ENCODE measurements around the gene MYH11. TPM values are rescaled to one million over a fixed set of nuclear protein-coding genes. Genes with fewer than 3 reads are reported as not detected.

The MYH11 gene
- polyA plus RNA-seq, 3 donors, result 0.06 TPM; not detected in 2

GRCh38 chr16:15775663-15776304, 81.0 kb downstream of the MYH11 start:
- Histone ChIP-seq H2AFZ (ENCODE audit: insufficient read depth, low read depth, low read length, poor library complexity, severe bottlenecking) (no peak overlapping the region), H3K4me2 (replicated peaks; ENCODE audit: extremely low read depth, low read length, poor library complexity, severe bottlenecking) (no peak overlapping the region), H3K4me1 (ENCODE audit: control insufficient read depth in 1 of 2, insufficient read depth in 2 of 2, low read length in 2 of 2) (no peaks in the 10 kb centered on the region), H3K27ac (ENCODE audit: low read depth in 1 of 2, low read length in 2 of 2) (no peak overlapping the region), H3K9me3 (replicated peaks in 1 of 2; ENCODE audit: control insufficient read depth in 1 of 2, insufficient read depth in 1 of 2, low read length in 2 of 2) (no peaks in the 10 kb centered on the region), H3K36me3 (replicated peaks in 1 of 2; ENCODE audit: control insufficient read depth in 1 of 2, insufficient read depth in 2 of 2, low read length in 2 of 2) (no peaks in the 10 kb centered on the region), H3K27me3 (ENCODE audit: control insufficient read depth in 2 of 2, insufficient read depth in 2 of 2, low read length in 2 of 2) (peaks cover 0 to 2% of the 10 kb centered on the region in 2 donors), H3K79me2 (ENCODE audit: insufficient read depth, low read length) (no peaks in the 10 kb centered on the region), H3K9ac (ENCODE audit: insufficient read depth, low read length, poor library complexity, severe bottlenecking) (no peak overlapping the region), H4K20me1 (ENCODE audit: insufficient read depth, low read length) (no peaks in the 10 kb centered on the region), H3K4me3 (replicated peaks in 1 of 3; ENCODE audit: low read depth in 2 of 3, low read length in 3 of 3) (no peak overlapping the region)
- peaks cover 2 to 6% (median 4%) of the 10 kb centered on the region in 3 donors for H3K27me3 Mint-ChIP-seq (ENCODE audit: low read depth in 3 of 3)
- no peak overlapping the region for H3K4me3 Mint-ChIP-seq
- no peaks in the 10 kb centered on the region for H3K9me3 Mint-ChIP-seq
- no CpG with 5 or more reads among the region's 7 CpGs for WGBS (ENCODE audit: insufficient coverage)
- H3K27ac Mint-ChIP-seq, result peak overlapping the region in 1 of 7 donors; percentile 12
- H3K4me1 Mint-ChIP-seq, result no peaks in the 10 kb centered on the region
- TF ChIP-seq, protein P1, sequence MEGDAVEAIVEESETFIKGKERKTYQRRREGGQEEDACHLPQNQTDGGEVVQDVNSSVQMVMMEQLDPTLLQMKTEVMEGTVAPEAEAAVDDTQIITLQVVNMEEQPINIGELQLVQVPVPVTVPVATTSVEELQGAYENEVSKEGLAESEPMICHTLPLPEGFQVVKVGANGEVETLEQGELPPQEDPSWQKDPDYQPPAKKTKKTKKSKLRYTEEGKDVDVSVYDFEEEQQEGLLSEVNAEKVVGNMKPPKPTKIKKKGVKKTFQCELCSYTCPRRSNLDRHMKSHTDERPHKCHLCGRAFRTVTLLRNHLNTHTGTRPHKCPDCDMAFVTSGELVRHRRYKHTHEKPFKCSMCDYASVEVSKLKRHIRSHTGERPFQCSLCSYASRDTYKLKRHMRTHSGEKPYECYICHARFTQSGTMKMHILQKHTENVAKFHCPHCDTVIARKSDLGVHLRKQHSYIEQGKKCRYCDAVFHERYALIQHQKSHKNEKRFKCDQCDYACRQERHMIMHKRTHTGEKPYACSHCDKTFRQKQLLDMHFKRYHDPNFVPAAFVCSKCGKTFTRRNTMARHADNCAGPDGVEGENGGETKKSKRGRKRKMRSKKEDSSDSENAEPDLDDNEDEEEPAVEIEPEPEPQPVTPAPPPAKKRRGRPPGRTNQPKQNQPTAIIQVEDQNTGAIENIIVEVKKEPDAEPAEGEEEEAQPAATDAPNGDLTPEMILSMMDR (IDR thresholded peaks at IDR 0.05), result no peak
- intact Hi-C loops (cut with micrococcal nuclease), result no loop called here
- no peak for DNase-seq
- no peaks in the 10 kb centered on the region for H3K36me3 Mint-ChIP-seq

- intact Hi-C loops (cut with micrococcal nuclease), result no loop called here
Measured at GRCh38 chr16:15775209-15775608, 81.6 kb downstream of the MYH11 start.

More at GRCh38 chr16:15775209-15775608, 81.6 kb downstream of the MYH11 start:
- no peaks in the 10 kb centered on the region for H3K36me3 Mint-ChIP-seq
- Histone ChIP-seq H3K27ac (ENCODE audit: low read depth in 1 of 2, low read length in 2 of 2) (no peak overlapping the region), H3K36me3 (replicated peaks in 1 of 2; ENCODE audit: control insufficient read depth in 1 of 2, insufficient read depth in 2 of 2, low read length in 2 of 2) (no peaks in the 10 kb centered on the region), H4K20me1 (ENCODE audit: insufficient read depth, low read length) (no peaks in the 10 kb centered on the region), H3K79me2 (ENCODE audit: insufficient read depth, low read length) (no peaks in the 10 kb centered on the region), H3K9me3 (replicated peaks in 1 of 2; ENCODE audit: control insufficient read depth in 1 of 2, insufficient read depth in 1 of 2, low read length in 2 of 2) (no peaks in the 10 kb centered on the region), H3K27me3 (ENCODE audit: control insufficient read depth in 2 of 2, insufficient read depth in 2 of 2, low read length in 2 of 2) (peaks cover 0 to 2% of the 10 kb centered on the region in 2 donors), H3K4me3 (replicated peaks in 1 of 3; ENCODE audit: low read depth in 2 of 3, low read length in 3 of 3) (no peak overlapping the region), H3K4me1 (ENCODE audit: control insufficient read depth in 1 of 2, insufficient read depth in 2 of 2, low read length in 2 of 2) (no peaks in the 10 kb centered on the region), H3K4me2 (replicated peaks; ENCODE audit: extremely low read depth, low read length, poor library complexity, severe bottlenecking) (no peak overlapping the region), H2AFZ (ENCODE audit: insufficient read depth, low read depth, low read length, poor library complexity, severe bottlenecking) (no peak overlapping the region), H3K9ac (ENCODE audit: insufficient read depth, low read length, poor library complexity, severe bottlenecking) (no peak overlapping the region)
- no peaks in the 10 kb centered on the region for H3K9me3 Mint-ChIP-seq
- peaks cover 2 to 6% (median 4%) of the 10 kb centered on the region in 3 donors for H3K27me3 Mint-ChIP-seq (ENCODE audit: low read depth in 3 of 3)
- DNase-seq, result no peak
- no peak overlapping the region for H3K27ac Mint-ChIP-seq
- no peak overlapping the region for H3K4me3 Mint-ChIP-seq
- TF ChIP-seq, protein P1 (IDR thresholded peaks at IDR 0.05), result no peak
- no peaks in the 10 kb centered on the region for H3K4me1 Mint-ChIP-seq
